GM12878 (cell line): ENCODE results near the gene CRHR2.

Experiments used
- CTCF ChIP-seq, 3 experiments: IDR thresholded peaks in 2 of 3; conservative IDR thresholded peaks in 1 of 3; 2 replicates each; pipeline ENCODE4 v1.5.1; 2011; ENCODE audit warnings: low read depth in 3 of 3, low read length in 3 of 3, mild to moderate bottlenecking in 3 of 3, control low read depth in 2 of 3, moderate library complexity in 2 of 3, inconsistent platforms in 1 of 3, mixed read lengths in 1 of 3; ENCODE audit not compliant: control insufficient read depth in 2 of 3, insufficient read depth in 1 of 3; ENCODE audit errors: extremely low read depth in 1 of 3
- FOXM1 ChIP-seq: IDR thresholded peaks from 2 replicates; pipeline ENCODE4 v1.6.1; 2012; ENCODE audit warnings: low read depth, mild to moderate bottlenecking, inconsistent platforms, low read length, moderate library complexity
- GABPA ChIP-seq: IDR thresholded peaks from 2 replicates; pipeline ENCODE4 v1.6.1; 2014; ENCODE audit warnings: antibody characterized with exemption, low read depth, mild to moderate bottlenecking, inconsistent platforms
- HDAC2 ChIP-seq: fragments of 200-600 bp; sonication (generic); IDR thresholded peaks from 2 replicates; pipeline ENCODE4 v1.6.1; 2017
- HDGF ChIP-seq: fragments of 450-650 bp; IDR thresholded peaks from 2 replicates; pipeline ENCODE4 v1.6.1; 2016; ENCODE audit warnings: antibody characterized with exemption
- MYC ChIP-seq: IDR thresholded peaks from 2 replicates; pipeline ENCODE4 v1.6.1; 2011; ENCODE audit warnings: mild to moderate bottlenecking, low read length, moderate library complexity, inconsistent platforms; ENCODE audit not compliant: insufficient read depth, insufficient replicate concordance, insufficient read length, severe bottlenecking
- PKNOX1 ChIP-seq: fragments of 450-650 bp; IDR thresholded peaks from 2 replicates; pipeline ENCODE4 v1.6.1; 2016; ENCODE audit warnings: mild to moderate bottlenecking
- TARDBP ChIP-seq: IDR thresholded peaks from 2 replicates; pipeline ENCODE4 v1.6.1; 2016; ENCODE audit warnings: borderline replicate concordance
- TBL1XR1 ChIP-seq: IDR thresholded peaks from 2 replicates; pipeline ENCODE4 v1.6.1; 2012; ENCODE audit warnings: low read depth, low read length, improper control_type of control experiment
- USF1 ChIP-seq: IDR thresholded peaks from 2 replicates; pipeline ENCODE4 v1.6.1; 2011; ENCODE audit warnings: borderline replicate concordance, low read depth, mild to moderate bottlenecking, moderate library complexity, mixed read lengths, low read length; ENCODE audit not compliant: insufficient read depth; ENCODE audit errors: extremely low read length
- YY1 ChIP-seq: IDR thresholded peaks from 2 replicates; pipeline ENCODE4 v1.6.1; 2011; ENCODE audit warnings: low read depth, mild to moderate bottlenecking, low read length
- ZSCAN29 ChIP-seq: fragments of 450-650 bp; IDR thresholded peaks from 2 replicates; pipeline ENCODE4 v1.6.1; 2017; ENCODE audit warnings: mild to moderate bottlenecking, moderate library complexity
- TF ChIP-seq, protein P1 (sequence below): IDR thresholded peaks from 2 replicates; pipeline ENCODE4 v1.6.1; 2012; ENCODE audit warnings: low read depth, low read length, improper control_type of control experiment
- TF ChIP-seq, protein P2 (sequence below): fragments of 450-650 bp; formaldehyde crosslinking; IDR thresholded peaks from 2 replicates; pipeline ENCODE4 v1.5.0; 2022; ENCODE audit warnings: mild to moderate bottlenecking, missing genetic modification characterization

DNA sequence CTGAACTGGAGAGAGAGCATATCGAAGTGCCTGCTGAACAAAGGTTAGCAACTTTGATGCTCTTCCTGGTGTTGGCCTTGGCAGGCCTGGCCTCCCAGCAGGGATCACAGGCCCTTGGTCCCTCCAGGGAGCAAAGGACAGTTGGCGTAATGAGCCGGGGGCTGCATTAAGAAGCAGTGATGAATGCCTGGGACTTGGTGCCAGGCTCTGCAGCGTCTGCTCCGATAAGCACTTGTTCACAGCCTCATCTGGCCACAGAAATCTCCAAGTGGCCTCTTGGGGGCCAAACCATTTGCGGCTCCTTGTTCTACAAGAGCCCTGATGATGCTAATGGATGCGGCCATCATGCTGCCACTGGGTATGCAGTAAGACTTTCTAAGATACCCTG is 31.8 kb downstream of the CRHR2 start:
- no peak for TF ChIP-seq MYC
- no peak for TF ChIP-seq USF1
- no peak for TF ChIP-seq GABPA
- TF ChIP-seq, protein P1, sequence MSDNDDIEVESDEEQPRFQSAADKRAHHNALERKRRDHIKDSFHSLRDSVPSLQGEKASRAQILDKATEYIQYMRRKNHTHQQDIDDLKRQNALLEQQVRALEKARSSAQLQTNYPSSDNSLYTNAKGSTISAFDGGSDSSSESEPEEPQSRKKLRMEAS, result no peak
- no peak for TF ChIP-seq ZSCAN29
- TF ChIP-seq TBL1XR1, result no peak
- TF ChIP-seq, protein P2, sequence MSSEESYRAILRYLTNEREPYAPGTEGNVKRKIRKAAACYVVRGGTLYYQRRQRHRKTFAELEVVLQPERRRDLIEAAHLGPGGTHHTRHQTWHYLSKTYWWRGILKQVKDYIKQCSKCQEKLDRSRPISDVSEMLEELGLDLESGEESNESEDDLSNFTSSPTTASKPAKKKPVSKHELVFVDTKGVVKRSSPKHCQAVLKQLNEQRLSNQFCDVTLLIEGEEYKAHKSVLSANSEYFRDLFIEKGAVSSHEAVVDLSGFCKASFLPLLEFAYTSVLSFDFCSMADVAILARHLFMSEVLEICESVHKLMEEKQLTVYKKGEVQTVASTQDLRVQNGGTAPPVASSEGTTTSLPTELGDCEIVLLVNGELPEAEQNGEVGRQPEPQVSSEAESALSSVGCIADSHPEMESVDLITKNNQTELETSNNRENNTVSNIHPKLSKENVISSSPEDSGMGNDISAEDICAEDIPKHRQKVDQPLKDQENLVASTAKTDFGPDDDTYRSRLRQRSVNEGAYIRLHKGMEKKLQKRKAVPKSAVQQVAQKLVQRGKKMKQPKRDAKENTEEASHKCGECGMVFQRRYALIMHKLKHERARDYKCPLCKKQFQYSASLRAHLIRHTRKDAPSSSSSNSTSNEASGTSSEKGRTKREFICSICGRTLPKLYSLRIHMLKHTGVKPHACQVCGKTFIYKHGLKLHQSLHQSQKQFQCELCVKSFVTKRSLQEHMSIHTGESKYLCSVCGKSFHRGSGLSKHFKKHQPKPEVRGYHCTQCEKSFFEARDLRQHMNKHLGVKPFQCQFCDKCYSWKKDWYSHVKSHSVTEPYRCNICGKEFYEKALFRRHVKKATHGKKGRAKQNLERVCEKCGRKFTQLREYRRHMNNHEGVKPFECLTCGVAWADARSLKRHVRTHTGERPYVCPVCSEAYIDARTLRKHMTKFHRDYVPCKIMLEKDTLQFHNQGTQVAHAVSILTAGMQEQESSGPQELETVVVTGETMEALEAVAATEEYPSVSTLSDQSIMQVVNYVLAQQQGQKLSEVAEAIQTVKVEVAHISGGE (CRISPR knock-in tag), result no peak
- TF ChIP-seq TARDBP, result no peak
- TF ChIP-seq CTCF (IDR thresholded peaks at IDR 0.05 in 2 of 3, conservative IDR thresholded peaks at IDR 0.05 in 1 of 3; ENCODE audit: control insufficient read depth in 2 of 3, extremely low read depth in 1 of 3, insufficient read depth in 1 of 3, low read depth in 3 of 3, low read length in 3 of 3), result no peak
- TF ChIP-seq PKNOX1, result no peak
- no peak for TF ChIP-seq HDAC2
- no peak for TF ChIP-seq FOXM1
- TF ChIP-seq HDGF, result no peak
- no peak for TF ChIP-seq YY1
